ENCODE results near the gene SORBS2. TPM values are rescaled to one million over a fixed set of nuclear protein-coding genes. Genes with fewer than 3 reads are reported as not detected.

The SORBS2 gene
- polyA plus RNA-seq, 1 donor from 2014 or later = 46.0 TPM

DNA sequence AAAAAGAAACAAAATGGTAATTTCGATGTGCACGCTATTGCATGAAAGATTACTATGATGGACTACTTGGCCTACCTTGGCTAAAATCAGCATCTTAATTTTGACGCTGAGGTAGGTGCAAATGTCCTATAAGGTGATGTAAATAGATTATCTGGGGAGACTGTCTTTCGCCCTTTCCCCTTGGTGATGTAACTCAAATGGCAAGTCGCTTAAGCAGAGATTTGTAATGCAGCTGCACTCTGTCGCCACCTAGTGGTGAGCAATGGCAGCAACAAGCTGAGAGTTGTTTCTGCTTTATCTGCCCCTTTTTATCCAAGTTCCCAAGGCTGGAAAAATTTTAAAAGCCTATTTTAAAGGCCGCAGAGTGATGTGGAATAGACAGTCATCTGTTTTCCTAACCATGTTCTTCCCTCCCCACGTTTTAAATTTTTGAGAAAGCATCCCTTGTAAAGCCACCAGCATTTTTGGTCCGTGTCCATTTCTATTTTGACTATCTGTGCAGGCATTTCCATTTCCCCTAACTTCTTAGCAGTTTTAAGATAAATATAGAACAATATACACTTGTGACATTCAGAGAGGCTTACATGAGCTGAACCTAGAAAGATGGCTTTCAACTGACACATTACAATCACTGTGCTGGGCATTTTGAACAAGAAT, 214.3 kb downstream of the SORBS2 start:
- H3K36me3 ChIP-seq (ENCODE audit: insufficient read depth, low read length) = no peaks in the 10 kb centered on the region
- H3K27ac ChIP-seq (ENCODE audit: low read length) = no peak overlapping the region
- no peak overlapping the region for H3K9ac ChIP-seq (ENCODE audit: low read length)
- no peaks in the 10 kb centered on the region for H3K79me2 ChIP-seq (replicated peaks; ENCODE audit: insufficient read depth, low read length)
- no peaks in the 10 kb centered on the region for H3K9me3 ChIP-seq (ENCODE audit: low read length)
- no peak overlapping the region for H3K4me3 ChIP-seq (ENCODE audit: low read length)
- no peaks in the 10 kb centered on the region for H3K9me2 ChIP-seq (ENCODE audit: insufficient read depth, low read length)
- no peak overlapping the region for H3K4me2 ChIP-seq (ENCODE audit: low read length)
- no peaks in the 10 kb centered on the region for H3F3A ChIP-seq (ENCODE audit: insufficient read depth, low read length, poor library complexity, severe bottlenecking)
- no peak for TF ChIP-seq POLR2AphosphoS5 (IDR thresholded peaks at IDR 0.05)
- peak; percentile 86 for TF ChIP-seq RAD21 (conservative IDR thresholded peaks at IDR 0.05)
- TF ChIP-seq SMC3 (conservative IDR thresholded peaks at IDR 0.05; ENCODE audit: poor library complexity) = peak; percentile 83
- TF ChIP-seq EP300 (conservative IDR thresholded peaks at IDR 0.05; ENCODE audit: poor library complexity, severe bottlenecking) = no peak
- peak; percentile 92 for TF ChIP-seq CTCF (IDR thresholded peaks at IDR 0.05; ENCODE audit: poor library complexity, severe bottlenecking)
- H3K27me3 ChIP-seq (ENCODE audit: insufficient read depth, low read depth, low read length) = no peaks in the 10 kb centered on the region
- no peak overlapping the region for H2AFZ ChIP-seq (ENCODE audit: low read depth, low read length)
- no peaks in the 10 kb centered on the region for H4K20me1 ChIP-seq (ENCODE audit: insufficient read depth)

DNA sequence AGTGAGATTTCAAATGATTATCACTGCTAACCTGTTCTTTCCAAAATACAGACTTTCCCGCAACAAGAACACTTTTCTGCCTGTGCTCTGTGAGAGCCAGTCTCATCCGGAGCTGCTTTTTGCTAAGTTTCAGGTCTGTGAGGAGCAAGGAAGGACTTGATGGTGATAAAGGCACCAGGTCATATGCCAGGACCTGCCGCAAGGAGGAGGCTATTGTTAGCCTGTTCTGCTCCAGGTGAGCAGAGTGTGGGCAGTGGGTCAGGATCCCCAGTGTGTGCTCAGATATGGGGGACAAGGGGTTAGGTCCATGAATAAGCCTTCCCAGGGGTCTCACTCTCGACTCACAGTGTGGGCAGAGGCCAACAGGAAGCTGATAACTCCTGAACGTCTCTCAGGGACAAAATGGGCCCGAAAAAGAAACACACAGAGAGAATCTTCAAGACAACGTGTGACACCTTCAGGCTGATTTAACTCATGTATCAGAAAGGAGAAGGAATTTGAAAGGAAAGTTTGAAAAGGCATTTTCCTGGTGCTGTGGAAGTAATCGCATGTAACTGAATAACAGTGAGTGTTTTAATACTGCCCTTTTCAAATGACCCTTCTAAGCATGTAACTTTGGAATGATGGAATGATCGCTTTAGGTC, 219.0 kb downstream of the SORBS2 start:
- no peak overlapping the region for H3K4me2 ChIP-seq (ENCODE audit: low read length)
- no peaks in the 10 kb centered on the region for H3K79me2 ChIP-seq (replicated peaks; ENCODE audit: insufficient read depth, low read length)
- no peak overlapping the region for H3K27ac ChIP-seq (ENCODE audit: low read length)
- H3K9ac ChIP-seq (ENCODE audit: low read length) = no peak overlapping the region
- H3K4me3 ChIP-seq (ENCODE audit: low read length) = no peak overlapping the region
- H3K36me3 ChIP-seq (ENCODE audit: insufficient read depth, low read length) = no peaks in the 10 kb centered on the region
- H4K20me1 ChIP-seq (ENCODE audit: insufficient read depth) = no peaks in the 10 kb centered on the region
- no peaks in the 10 kb centered on the region for H3K9me2 ChIP-seq (ENCODE audit: insufficient read depth, low read length)
- H3F3A ChIP-seq (ENCODE audit: insufficient read depth, low read length, poor library complexity, severe bottlenecking) = no peaks in the 10 kb centered on the region
- H3K9me3 ChIP-seq (ENCODE audit: low read length) = no peaks in the 10 kb centered on the region
- no peaks in the 10 kb centered on the region for H3K27me3 ChIP-seq (ENCODE audit: insufficient read depth, low read depth, low read length)
- no peak overlapping the region for H2AFZ ChIP-seq (ENCODE audit: low read depth, low read length)
- no peak for TF ChIP-seq RAD21 (conservative IDR thresholded peaks at IDR 0.05)
- TF ChIP-seq EP300 (conservative IDR thresholded peaks at IDR 0.05; ENCODE audit: poor library complexity, severe bottlenecking) = no peak
- TF ChIP-seq TAF1 (IDR thresholded peaks at IDR 0.05; ENCODE audit: low read depth) = no peak
- no peak for TF ChIP-seq CTCF (IDR thresholded peaks at IDR 0.05; ENCODE audit: poor library complexity, severe bottlenecking)
- no peak for TF ChIP-seq MXI1 (conservative IDR thresholded peaks at IDR 0.05; ENCODE audit: poor library complexity, severe bottlenecking)
- TF ChIP-seq POLR2AphosphoS5 (IDR thresholded peaks at IDR 0.05) = no peak
- TF ChIP-seq, protein P1, sequence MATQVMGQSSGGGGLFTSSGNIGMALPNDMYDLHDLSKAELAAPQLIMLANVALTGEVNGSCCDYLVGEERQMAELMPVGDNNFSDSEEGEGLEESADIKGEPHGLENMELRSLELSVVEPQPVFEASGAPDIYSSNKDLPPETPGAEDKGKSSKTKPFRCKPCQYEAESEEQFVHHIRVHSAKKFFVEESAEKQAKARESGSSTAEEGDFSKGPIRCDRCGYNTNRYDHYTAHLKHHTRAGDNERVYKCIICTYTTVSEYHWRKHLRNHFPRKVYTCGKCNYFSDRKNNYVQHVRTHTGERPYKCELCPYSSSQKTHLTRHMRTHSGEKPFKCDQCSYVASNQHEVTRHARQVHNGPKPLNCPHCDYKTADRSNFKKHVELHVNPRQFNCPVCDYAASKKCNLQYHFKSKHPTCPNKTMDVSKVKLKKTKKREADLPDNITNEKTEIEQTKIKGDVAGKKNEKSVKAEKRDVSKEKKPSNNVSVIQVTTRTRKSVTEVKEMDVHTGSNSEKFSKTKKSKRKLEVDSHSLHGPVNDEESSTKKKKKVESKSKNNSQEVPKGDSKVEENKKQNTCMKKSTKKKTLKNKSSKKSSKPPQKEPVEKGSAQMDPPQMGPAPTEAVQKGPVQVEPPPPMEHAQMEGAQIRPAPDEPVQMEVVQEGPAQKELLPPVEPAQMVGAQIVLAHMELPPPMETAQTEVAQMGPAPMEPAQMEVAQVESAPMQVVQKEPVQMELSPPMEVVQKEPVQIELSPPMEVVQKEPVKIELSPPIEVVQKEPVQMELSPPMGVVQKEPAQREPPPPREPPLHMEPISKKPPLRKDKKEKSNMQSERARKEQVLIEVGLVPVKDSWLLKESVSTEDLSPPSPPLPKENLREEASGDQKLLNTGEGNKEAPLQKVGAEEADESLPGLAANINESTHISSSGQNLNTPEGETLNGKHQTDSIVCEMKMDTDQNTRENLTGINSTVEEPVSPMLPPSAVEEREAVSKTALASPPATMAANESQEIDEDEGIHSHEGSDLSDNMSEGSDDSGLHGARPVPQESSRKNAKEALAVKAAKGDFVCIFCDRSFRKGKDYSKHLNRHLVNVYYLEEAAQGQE (IDR thresholded peaks at IDR 0.05; ENCODE audit: borderline replicate concordance) = no peak
- TF ChIP-seq EZH2 (IDR thresholded peaks at IDR 0.05; ENCODE audit: borderline replicate concordance, insufficient read depth, low read length, poor library complexity, severe bottlenecking) = no peak
- TF ChIP-seq SMC3 (conservative IDR thresholded peaks at IDR 0.05; ENCODE audit: poor library complexity) = no peak
